Measurements from ENCODE around the gene SLC26A2. TPM values are rescaled to one million over a fixed set of nuclear protein-coding genes. Genes with fewer than 3 reads are reported as not detected.

Gene SLC26A2
- total RNA-seq, 1 experiment from 2014 or later: 111 TPM

DNA sequence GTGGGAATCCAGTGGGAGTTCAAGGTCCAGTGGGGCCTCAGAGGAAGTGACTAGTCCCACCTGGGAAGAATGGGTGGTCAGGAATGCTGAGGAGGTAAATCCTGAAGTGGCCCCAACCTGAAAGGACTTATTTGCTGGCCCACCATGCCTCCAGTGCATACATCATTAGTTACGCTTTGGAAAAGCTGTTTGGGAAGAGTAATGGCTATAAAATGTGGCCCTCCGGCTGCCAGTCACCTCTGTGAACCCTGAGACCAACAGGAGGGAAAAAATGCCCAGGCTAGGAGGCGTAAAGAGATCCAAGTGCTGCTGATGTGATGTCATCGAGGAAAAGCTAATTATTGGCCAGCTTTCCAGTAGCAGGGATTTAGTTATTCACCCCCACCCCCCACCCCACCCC, 2.7 kb upstream of the SLC26A2 start:
- Histone ChIP-seq H3K4me1 (ENCODE audit: control insufficient read depth, insufficient read depth, low read length) (peaks cover 68% of the 10 kb centered on the region), H3K9me3 (ENCODE audit: control insufficient read depth, insufficient read depth, low read depth, low read length) (no peaks in the 10 kb centered on the region), H3K36me3 (ENCODE audit: control insufficient read depth, insufficient read depth, low read length) (no peaks in the 10 kb centered on the region), H3K27ac (ENCODE audit: low read length) (peak overlapping the region; percentile 73), H3K4me3 (ENCODE audit: low read depth in 2 of 2, low read length in 2 of 2) (no peak overlapping the region), H3K27me3 (ENCODE audit: control insufficient read depth, insufficient read depth, low read length) (no peaks in the 10 kb centered on the region)
- in situ Hi-C loops (cut with HindIII; ENCODE audit: low pct_unique_long_range_greater_than_20kb, low sequenced_read_pairs) (no loop called here), intact Hi-C loops (cut with micrococcal nuclease; ENCODE audit: unreplicated experiment) (no loop called here)
- BruUV-seq (replicated peaks): no TSS peak
- ATAC-seq (0 out of 2 replicates have a peak, but pooled peaks have one; percentile 8), DNase-seq (ENCODE audit: low read depth, low spot score) (no peak)
- POLR2A ChIA-PET: interaction anchor here (1.4 kb wide), 1 partner anchor 18 kb away, joined by 6 read pairs; no protein-coding TSS in a partner anchor
- CTCF ChIA-PET: interaction anchor here (0.5 to 2.1 kb wide), 5 partner anchors 22 to 127 kb away, joined by 4 to 12 read pairs (median 5); no protein-coding TSS in a partner anchor
- TF ChIP-seq CTCF (IDR thresholded peaks at IDR 0.05): no peak
- no peak for TF ChIP-seq SIN3A (IDR thresholded peaks at IDR 0.05; ENCODE audit: borderline replicate concordance, insufficient read depth, low read depth, low read length)
- TF ChIP-seq TCF7L2 (IDR thresholded peaks at IDR 0.05; ENCODE audit: low read depth, low read length): no peak
- TF ChIP-seq POLR2AphosphoS5 (IDR thresholded peaks at IDR 0.05; ENCODE audit: low read depth, low read length): no peak
- no peak for TF ChIP-seq REST (IDR thresholded peaks at IDR 0.05; ENCODE audit: insufficient read depth in 1 of 2, low read depth in 2 of 2, low read length in 1 of 2)

DNA sequence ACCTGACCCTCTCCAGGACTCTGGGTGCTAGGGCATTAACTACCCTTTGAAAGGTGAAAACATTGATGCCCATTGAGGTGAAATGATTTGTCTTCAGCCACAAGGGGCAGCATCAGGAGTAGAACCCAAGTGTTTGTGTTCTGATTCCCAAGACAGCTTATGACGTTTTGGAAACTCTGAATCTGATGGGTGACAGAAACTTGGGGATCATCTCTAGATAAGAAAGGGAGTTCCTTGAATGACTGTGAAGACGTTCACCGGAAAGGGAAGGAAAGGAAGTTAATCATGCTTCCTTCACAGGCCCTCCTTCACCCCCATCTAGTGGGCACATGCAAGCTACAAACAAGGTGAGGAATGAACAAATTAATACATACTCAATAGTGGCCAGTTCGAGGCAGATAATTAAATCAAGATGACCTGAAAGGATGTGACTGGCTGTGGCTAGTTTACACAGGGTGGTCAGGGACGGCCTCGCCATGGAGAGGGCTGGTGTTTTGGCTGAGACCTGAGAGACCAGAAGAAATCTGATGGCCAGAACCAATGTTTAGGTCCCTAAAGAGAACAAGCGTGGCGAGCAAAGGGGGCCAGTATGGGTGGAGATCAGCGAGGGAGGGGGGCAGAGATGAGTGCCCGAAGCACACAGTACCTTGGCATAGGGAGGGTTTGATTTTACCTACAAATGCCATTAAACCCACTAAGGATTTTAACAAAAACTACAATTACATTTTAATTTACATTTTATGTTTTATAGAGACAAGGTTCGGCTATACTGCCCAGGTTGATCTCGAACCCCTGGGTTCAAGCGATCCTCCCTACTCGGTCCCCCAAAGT, 937 bp upstream of the SLC26A2 start:
- ChIA-PET POLR2A (interaction anchor here (0.9 to 1.1 kb wide), 2 partner anchors 11 to 20 kb away, joined by 3 to 11 read pairs; no protein-coding TSS in a partner anchor), CTCF (interaction anchor here (0.6 to 2.2 kb wide), 10 partner anchors 13 to 1293 kb away, joined by 3 to 11 read pairs (median 4); partner anchors contain the start of gene GM2A)
- peak; percentile 88 for DNase-seq (ENCODE audit: low read depth, low spot score)
- Histone ChIP-seq H3K27me3 (ENCODE audit: control insufficient read depth, insufficient read depth, low read length) (no peaks in the 10 kb centered on the region), H3K9me3 (ENCODE audit: control insufficient read depth, insufficient read depth, low read depth, low read length) (no peaks in the 10 kb centered on the region), H3K27ac (ENCODE audit: low read length) (peak overlapping the region; percentile 98), H3K4me3 (ENCODE audit: low read depth in 2 of 2, low read length in 2 of 2) (peak overlapping the region; percentile 71 to 83), H3K4me1 (ENCODE audit: control insufficient read depth, insufficient read depth, low read length) (peaks cover 56% of the 10 kb centered on the region), H3K36me3 (ENCODE audit: control insufficient read depth, insufficient read depth, low read length) (no peaks in the 10 kb centered on the region)
- TSS peak; percentile 99 for BruUV-seq (replicated peaks)
- peak; percentile 21 for ATAC-seq
- in situ Hi-C loops (cut with HindIII; ENCODE audit: low pct_unique_long_range_greater_than_20kb, low sequenced_read_pairs) (no loop called here), intact Hi-C loops (cut with micrococcal nuclease; ENCODE audit: unreplicated experiment) (no loop called here)
- TF ChIP-seq POLR2AphosphoS5 (IDR thresholded peaks at IDR 0.05; ENCODE audit: low read depth, low read length) (no peak; the same call in 1 of the 2 replicates), CTCF (IDR thresholded peaks at IDR 0.05) (peak; percentile 88), REST (IDR thresholded peaks at IDR 0.05; ENCODE audit: insufficient read depth in 1 of 2, low read depth in 2 of 2, low read length in 1 of 2) (no peak)

All from Panc1 (cell line).